AG04450 (cell line): ENCODE results near the gene KPTN. TPM values are rescaled to one million over a fixed set of nuclear protein-coding genes. Genes with fewer than 3 reads are reported as not detected.

Source experiments
- CTCF ChIA-PET: fragments of 300-600, 350-600 bp; formaldehyde crosslinking; extraction: SDS; loops from one replicate; lab custom pipeline; 2022; ENCODE audit warnings: antibody characterized with exemption, inconsistent platforms; lab: Charles Lee
- POLR2A ChIA-PET: fragments of 350-600 bp; formaldehyde crosslinking; extraction: SDS; loops from one replicate; lab custom pipeline; 2021; ENCODE audit warnings: antibody characterized with exemption, inconsistent platforms; lab: Yijun Ruan, JAX
- DNase-seq: peaks from one replicate; pipeline ENCODE4 v3.0.0-alpha.2; 2011; ENCODE audit warnings: low read depth, low spot score
- H3K27ac ChIP-seq: one replicate; pipeline ENCODE4 v1.5.1; 2012; ENCODE audit warnings: low read depth, low read length, control low read depth
- H3K27me3 ChIP-seq: one replicate; pipeline ENCODE4 v1.6.0; 2012; ENCODE audit warnings: low read length; ENCODE audit not compliant: control insufficient read depth, insufficient read depth
- H3K4me3 ChIP-seq: 2 replicates; pipeline ENCODE4 v1.5.1; 2011; ENCODE audit warnings: mild to moderate bottlenecking, low read depth, low read length, control low read depth
- H3K9me3 ChIP-seq: 2 replicates; pipeline ENCODE4 v1.5.1; 2012; ENCODE audit warnings: low read length; ENCODE audit not compliant: control insufficient read depth, insufficient read depth
- CTCF ChIP-seq: IDR thresholded peaks from 2 replicates; pipeline ENCODE4 v1.5.1; 2011; ENCODE audit warnings: low read depth, low read length, control low read depth, inconsistent platforms
- polyA plus RNA-seq: library from polyadenylated mRNA; depleted of rRNA; stranded (reverse); fragments of >200 nt; gene quantifications from 2 replicates; pipeline ENCODE4 v1.2.3, GENCODE V29; 2011

Gene KPTN
- polyA plus RNA-seq, 1 experiment, result 5.7 TPM

- Histone ChIP-seq H3K9me3 (peaks cover under 1% of the 10 kb centered on the region; the same call in 1 of the 2 replicates), H3K27ac (no peak overlapping the region), H3K27me3 (peaks cover 29% of the 10 kb centered on the region), H3K4me3 (no peak overlapping the region)
- CTCF ChIA-PET, result no interaction called here
- TF ChIP-seq CTCF, result no peak
- POLR2A ChIA-PET, result interaction anchor here (0.7 kb wide), 1 partner anchor 669 kb away, joined by 3 read pairs; no protein-coding TSS in a partner anchor
- DNase-seq, result no peak
These were observed 22.1 kb downstream of the KPTN start for GRCh38 chr19:47461876-47462275.

GRCh38 chr19:47459477-47459876 lies 24.5 kb downstream of the KPTN start:
- H3K27me3 ChIP-seq, result peaks cover 43% of the 10 kb centered on the region
- ChIA-PET CTCF (no interaction called here), POLR2A (no interaction called here)

GRCh38 chr19:47458672-47459071 lies 25.3 kb downstream of the KPTN start:
- CTCF ChIA-PET, result no interaction called here
- peaks cover 40% of the 10 kb centered on the region for H3K27me3 ChIP-seq
- no peak overlapping the region for H3K27ac ChIP-seq
- TF ChIP-seq CTCF, result no peak
- peaks cover 20% of the 10 kb centered on the region for H3K9me3 ChIP-seq
- DNase-seq, result no peak
- POLR2A ChIA-PET, result no interaction called here
- H3K4me3 ChIP-seq, result no peak overlapping the region

More at GRCh38 chr19:47459477-47459876, 24.5 kb downstream of the KPTN start:
- H3K9me3 ChIP-seq, result peaks cover 20% of the 10 kb centered on the region
- H3K27ac ChIP-seq, result no peak overlapping the region
- H3K4me3 ChIP-seq, result no peak overlapping the region
- no peak for DNase-seq
- TF ChIP-seq CTCF, result no peak

- no peak overlapping the region for H3K4me3 ChIP-seq
- peaks cover 20% of the 10 kb centered on the region for H3K9me3 ChIP-seq
- no peak for TF ChIP-seq CTCF
- peaks cover 44% of the 10 kb centered on the region for H3K27me3 ChIP-seq
- no peak overlapping the region for H3K27ac ChIP-seq
- POLR2A ChIA-PET, result no interaction called here
- CTCF ChIA-PET, result no interaction called here
- DNase-seq, result no peak
These were observed 27.1 kb downstream of the KPTN start for GRCh38 chr19:47456721-47457474.

- Histone ChIP-seq H3K4me3 (no peak overlapping the region), H3K9me3 (peaks cover 14% of the 10 kb centered on the region), H3K27me3 (peaks cover 46% of the 10 kb centered on the region), H3K27ac (no peak overlapping the region)
- ChIA-PET POLR2A (no interaction called here), CTCF (interaction anchor here (0.7 kb wide), 1 partner anchor 155 kb away, joined by 4 read pairs; no protein-coding TSS in a partner anchor)
- no peak for TF ChIP-seq CTCF
- DNase-seq, result no peak
These were observed 33.5 kb downstream of the KPTN start for GRCh38 chr19:47450478-47450877.
